ENCODE measurements around the gene EXOSC5. TPM values are rescaled to one million over a fixed set of nuclear protein-coding genes. Genes with fewer than 3 reads are reported as not detected.

Gene EXOSC5
- total and polyA plus RNA-seq, 7 donors = 6.6 to 32.7 (median 15.6) TPM

DNA sequence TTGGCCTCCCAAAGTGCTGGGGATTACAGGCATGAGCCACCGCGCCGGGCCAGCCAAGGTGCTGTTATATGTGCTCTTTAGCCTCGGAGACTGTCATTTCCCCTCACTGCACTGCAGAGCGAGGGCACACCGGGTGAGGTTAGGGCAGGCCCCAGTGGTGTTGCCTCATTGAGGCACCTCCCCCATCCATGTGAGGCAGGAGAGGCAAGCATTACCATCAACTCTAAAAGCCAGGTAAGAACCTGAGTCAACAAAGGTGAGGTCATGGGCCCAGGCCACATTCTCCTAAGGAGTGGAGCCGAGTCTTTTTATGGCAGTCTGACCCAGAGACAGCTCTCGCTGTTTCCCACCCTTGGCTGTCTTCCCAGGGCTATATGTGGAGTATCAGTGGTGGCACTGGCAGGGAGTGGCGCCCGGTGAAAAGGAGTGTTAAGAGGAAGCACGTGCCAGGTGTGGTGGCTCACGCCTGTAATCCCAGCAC lies 19.1 kb upstream of the EXOSC5 start:
- Histone ChIP-seq H3K4me1 (peaks cover 0 to 4% (median 0%) of the 10 kb centered on the region in 4 donors), H3K36me3 (peaks cover 41 to 94% (median 50%) of the 10 kb centered on the region in 4 donors), H3K4me3 (no peak overlapping the region), H3K27ac (no peak overlapping the region), H3K27me3 (no peaks in the 10 kb centered on the region), H3K9me3 (no peaks in the 10 kb centered on the region)
- 22 to 71% methylated on average over 12 of the region's 12 CpGs for WGBS, 2 donors
- TF ChIP-seq, protein P1, sequence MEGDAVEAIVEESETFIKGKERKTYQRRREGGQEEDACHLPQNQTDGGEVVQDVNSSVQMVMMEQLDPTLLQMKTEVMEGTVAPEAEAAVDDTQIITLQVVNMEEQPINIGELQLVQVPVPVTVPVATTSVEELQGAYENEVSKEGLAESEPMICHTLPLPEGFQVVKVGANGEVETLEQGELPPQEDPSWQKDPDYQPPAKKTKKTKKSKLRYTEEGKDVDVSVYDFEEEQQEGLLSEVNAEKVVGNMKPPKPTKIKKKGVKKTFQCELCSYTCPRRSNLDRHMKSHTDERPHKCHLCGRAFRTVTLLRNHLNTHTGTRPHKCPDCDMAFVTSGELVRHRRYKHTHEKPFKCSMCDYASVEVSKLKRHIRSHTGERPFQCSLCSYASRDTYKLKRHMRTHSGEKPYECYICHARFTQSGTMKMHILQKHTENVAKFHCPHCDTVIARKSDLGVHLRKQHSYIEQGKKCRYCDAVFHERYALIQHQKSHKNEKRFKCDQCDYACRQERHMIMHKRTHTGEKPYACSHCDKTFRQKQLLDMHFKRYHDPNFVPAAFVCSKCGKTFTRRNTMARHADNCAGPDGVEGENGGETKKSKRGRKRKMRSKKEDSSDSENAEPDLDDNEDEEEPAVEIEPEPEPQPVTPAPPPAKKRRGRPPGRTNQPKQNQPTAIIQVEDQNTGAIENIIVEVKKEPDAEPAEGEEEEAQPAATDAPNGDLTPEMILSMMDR (IDR thresholded peaks at IDR 0.05) = no peak
- TF ChIP-seq EP300 (IDR thresholded peaks at IDR 0.05) = no peak
- no peak for TF ChIP-seq POLR2A (IDR thresholded peaks at IDR 0.05)
- TF ChIP-seq POLR2AphosphoS5 (IDR thresholded peaks at IDR 0.05) = no peak
- DNase-seq = no peak
- intact Hi-C loops (cut with DNase I) = no loop called here

DNA sequence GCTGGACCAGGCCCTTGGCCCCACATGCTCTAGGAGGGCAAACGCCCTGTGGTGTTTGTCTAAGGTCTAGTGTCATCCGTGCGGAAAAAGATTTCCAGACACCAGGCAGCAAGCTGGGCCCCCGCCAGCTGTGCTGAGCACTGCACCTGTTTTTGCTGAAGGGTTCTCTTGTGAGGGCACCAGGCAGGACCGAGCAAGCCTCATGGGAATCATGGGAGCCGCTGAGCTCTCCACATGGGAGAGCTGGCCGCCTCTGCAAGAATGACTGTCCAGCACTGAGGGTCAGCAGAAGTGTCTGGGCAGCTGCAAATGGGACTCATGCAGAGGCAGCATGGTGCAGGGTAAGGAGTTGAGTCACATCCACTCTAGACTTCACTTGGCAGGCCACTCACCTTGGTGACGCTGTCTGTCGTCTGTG lies 18.0 kb upstream of the EXOSC5 start:
- intact Hi-C loops (cut with DNase I) = no loop called here

DNA sequence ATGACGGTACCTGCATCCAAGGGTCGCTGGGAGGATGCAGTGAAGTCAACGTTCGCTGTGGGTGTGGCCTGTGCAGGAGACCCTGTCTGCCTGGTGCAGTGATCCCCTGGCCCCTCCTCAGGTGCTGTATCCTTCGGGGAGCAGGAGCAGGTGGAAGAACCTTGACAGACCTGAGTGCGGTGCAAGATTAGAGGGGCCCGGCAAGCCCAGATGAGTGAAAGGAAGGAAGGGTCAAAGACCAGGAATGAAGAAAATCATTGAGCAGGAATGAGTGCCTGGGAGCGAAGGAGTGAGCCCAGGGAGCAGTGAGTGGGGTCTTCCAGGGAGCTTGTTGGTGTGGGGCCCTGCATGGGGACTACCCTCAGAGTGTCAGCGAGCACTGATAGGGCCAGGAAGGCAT lies 17.3 kb upstream of the EXOSC5 start:
- TF ChIP-seq, protein P1 (IDR thresholded peaks at IDR 0.05) = no peak
- TF ChIP-seq POLR2A (IDR thresholded peaks at IDR 0.05) (no peak), POLR2AphosphoS5 (IDR thresholded peaks at IDR 0.05) (no peak), EP300 (IDR thresholded peaks at IDR 0.05) (no peak)
- H3K9me3 ChIP-seq = no peaks in the 10 kb centered on the region
- no peak for DNase-seq
- H3K36me3 ChIP-seq = peaks cover 30 to 87% (median 49%) of the 10 kb centered on the region in 4 donors
- H3K27ac ChIP-seq = no peak overlapping the region
- no peaks in the 10 kb centered on the region for H3K27me3 ChIP-seq
- H3K4me3 ChIP-seq = no peak overlapping the region
- intact Hi-C loops (cut with DNase I) = no loop called here
- H3K4me1 ChIP-seq = peaks cover 0 to 18% (median 11%) of the 10 kb centered on the region in 4 donors
- WGBS, 2 donors = 87 to 93% methylated on average over 9 of the region's 9 CpGs

More for the DNA sequence above, 18.0 kb upstream of the EXOSC5 start:
- TF ChIP-seq, protein P1 (IDR thresholded peaks at IDR 0.05) = no peak
- no peak for TF ChIP-seq EP300 (IDR thresholded peaks at IDR 0.05)
- no peak for TF ChIP-seq POLR2AphosphoS5 (IDR thresholded peaks at IDR 0.05)
- no peak for TF ChIP-seq POLR2A (IDR thresholded peaks at IDR 0.05)
- no peaks in the 10 kb centered on the region for H3K27me3 ChIP-seq
- no peak overlapping the region for H3K27ac ChIP-seq
- H3K4me3 ChIP-seq = no peak overlapping the region
- no peaks in the 10 kb centered on the region for H3K9me3 ChIP-seq
- WGBS, 2 donors = 75 to 92% methylated on average over 9 of the region's 9 CpGs
- H3K36me3 ChIP-seq = peaks cover 36 to 94% (median 54%) of the 10 kb centered on the region in 4 donors
- no peak for DNase-seq
- peaks cover 0 to 11% (median 4%) of the 10 kb centered on the region in 4 donors for H3K4me1 ChIP-seq

- WGBS, 2 donors = 93 to 95% methylated on average over 10 of the region's 10 CpGs
- intact Hi-C loops (cut with DNase I) = no loop called here
Measured at GRCh38 chr19:41413947-41414346, 16.8 kb upstream of the EXOSC5 start.

More at GRCh38 chr19:41413947-41414346, 16.8 kb upstream of the EXOSC5 start:
- Histone ChIP-seq H3K27ac (no peak overlapping the region), H3K4me3 (no peak overlapping the region), H3K36me3 (peaks cover 25 to 82% (median 43%) of the 10 kb centered on the region in 4 donors), H3K27me3 (no peaks in the 10 kb centered on the region), H3K9me3 (no peaks in the 10 kb centered on the region), H3K4me1 (peaks cover 0 to 23% (median 16%) of the 10 kb centered on the region in 4 donors)
- TF ChIP-seq POLR2AphosphoS5 (IDR thresholded peaks at IDR 0.05) (no peak), EP300 (IDR thresholded peaks at IDR 0.05) (no peak), POLR2A (IDR thresholded peaks at IDR 0.05) (no peak)
- TF ChIP-seq, protein P1 (IDR thresholded peaks at IDR 0.05) = no peak
- DNase-seq = no peak

All from sigmoid colon (tissue), 7 donors.